GM23338 (cell line): ENCODE measurements around the gene BARX2. TPM values are rescaled to one million over a fixed set of nuclear protein-coding genes. Genes with fewer than 3 reads are reported as not detected.

ENCODE experiments used
- ATAC-seq: fragments of 200-7000 bp; cut with Tn5 transposase; 3 replicates; pipeline ENCODE4 v1.9.1; 2020
- DNase-seq: peaks from one replicate; pipeline ENCODE4 v3.0.0-alpha.2; 2015; ENCODE audit warnings: low spot score
- H2AFZ ChIP-seq: fragments of 200-600 bp; sonication (generic); 2 replicates; pipeline ENCODE4 v1.8.0; 2016; ENCODE audit warnings: antibody characterized with exemption, mild to moderate bottlenecking, moderate library complexity
- H3F3A ChIP-seq: fragments of 200-600 bp; sonication (generic); replicated peaks from 2 replicates; pipeline ENCODE4 v1.8.0; 2017; ENCODE audit warnings: antibody characterized with exemption, mixed run types, low read depth
- H3K27ac ChIP-seq: fragments of 200-600 bp; sonication (generic); 2 replicates; pipeline ENCODE4 v1.6.1; 2016; ENCODE audit warnings: low read depth
- H3K27me3 ChIP-seq: fragments of 200-600 bp; sonication (generic); 2 replicates; pipeline ENCODE4 v1.8.0; 2016; ENCODE audit warnings: mild to moderate bottlenecking, mixed run types, moderate library complexity; ENCODE audit not compliant: insufficient read depth
- H3K36me3 ChIP-seq: fragments of 200-600 bp; sonication (generic); 2 replicates; pipeline ENCODE4 v1.8.0; 2016; ENCODE audit warnings: mild to moderate bottlenecking; ENCODE audit not compliant: insufficient read depth
- H3K4me1 ChIP-seq: fragments of 200-600 bp; sonication (generic); 2 replicates; pipeline ENCODE4 v1.8.0; 2016; ENCODE audit warnings: mild to moderate bottlenecking, moderate library complexity; ENCODE audit not compliant: insufficient read depth
- H3K4me2 ChIP-seq: fragments of 200-600 bp; sonication (generic); 2 replicates; pipeline ENCODE4 v1.7.1; 2017; ENCODE audit warnings: mixed run types
- H3K4me3 ChIP-seq: fragments of 200-600 bp; sonication (generic); 2 replicates; pipeline ENCODE4 v1.6.1; 2016; ENCODE audit warnings: mixed run types
- H3K79me2 ChIP-seq: fragments of 200-600 bp; sonication (generic); replicated peaks from 2 replicates; pipeline ENCODE4 v1.8.0; 2017; ENCODE audit warnings: mild to moderate bottlenecking; ENCODE audit not compliant: insufficient read depth
- H3K9me2 ChIP-seq: fragments of 200-600 bp; sonication (generic); 2 replicates; pipeline ENCODE4 v1.8.0; 2017; ENCODE audit not compliant: insufficient read depth
- H4K20me1 ChIP-seq: fragments of 200-600 bp; sonication (generic); replicated peaks from 2 replicates; pipeline ENCODE4 v1.8.0; 2017; ENCODE audit warnings: mild to moderate bottlenecking; ENCODE audit not compliant: insufficient read depth
- H3K27ac Mint-ChIP-seq: 2 replicates; pipeline ENCODE4 v1.8.0; 2020; ENCODE audit warnings: inconsistent platforms, mild to moderate bottlenecking, moderate library complexity, mixed read lengths
- H3K27me3 Mint-ChIP-seq: 3 replicates; pipeline ENCODE4 v1.8.0; 2022; ENCODE audit warnings: low read depth, mild to moderate bottlenecking, moderate library complexity, mixed read lengths, inconsistent platforms; ENCODE audit not compliant: insufficient read depth, poor library complexity
- H3K36me3 Mint-ChIP-seq: 3 replicates; pipeline ENCODE4 v1.8.0; 2021; ENCODE audit warnings: low read depth, mild to moderate bottlenecking, inconsistent platforms, moderate library complexity, mixed read lengths
- H3K4me1 Mint-ChIP-seq: 3 replicates; pipeline ENCODE4 v1.8.0; 2020; ENCODE audit warnings: mild to moderate bottlenecking, inconsistent platforms, mixed read lengths
- H3K4me3 Mint-ChIP-seq: 3 replicates; pipeline ENCODE4 v1.8.0; 2021; ENCODE audit warnings: moderate library complexity, mild to moderate bottlenecking, inconsistent platforms, mixed read lengths
- H3K9me3 Mint-ChIP-seq: 3 replicates; pipeline ENCODE4 v1.8.0; 2020; ENCODE audit warnings: moderate library complexity, mild to moderate bottlenecking, inconsistent platforms, mixed read lengths
- CREB1 ChIP-seq: fragments of 250-450 bp; sonication (Bioruptor Pico); IDR thresholded peaks from 2 replicates; pipeline ENCODE4 v1.5.0; 2020; ENCODE audit warnings: low read depth, mild to moderate bottlenecking, moderate library complexity
- EZH2phosphoT487 ChIP-seq: fragments of 200-600 bp; sonication (generic); IDR thresholded peaks from one replicate; pipeline ENCODE4 v1.8.1; 2018; ENCODE audit warnings: antibody characterized with exemption; ENCODE audit not compliant: unreplicated experiment
- JUNB ChIP-seq: IDR thresholded peaks from one replicate; pipeline ENCODE4 v1.6.1; 2016; ENCODE audit warnings: antibody characterized with exemption; ENCODE audit not compliant: unreplicated experiment
- POLR2AphosphoS5 ChIP-seq: IDR thresholded peaks from 2 replicates; pipeline ENCODE4 v1.6.1; 2016; ENCODE audit warnings: antibody characterized with exemption, low read depth
- STAT1 ChIP-seq: IDR thresholded peaks from one replicate; pipeline ENCODE4 v1.6.1; 2016; ENCODE audit warnings: antibody characterized with exemption; ENCODE audit not compliant: unreplicated experiment
- ZNF114 ChIP-seq: fragments of 250-450 bp; sonication (Bioruptor Pico); IDR thresholded peaks from 2 replicates; pipeline ENCODE4 v1.5.0; 2020; ENCODE audit warnings: mild to moderate bottlenecking, moderate library complexity
- ZNF331 ChIP-seq: fragments of 250-450 bp; sonication (Bioruptor Pico); IDR thresholded peaks from 2 replicates; pipeline ENCODE4 v1.5.0; 2020; ENCODE audit warnings: low read depth, mild to moderate bottlenecking, moderate library complexity
- polyA plus RNA-seq: library from polyadenylated mRNA; unstranded; fragments of >200 nt; fragmentation: Nextera tagmentation; extraction: Ambion mirVana; gene quantifications from 2 replicates; pipeline ENCODE4 v1.2.1, GENCODE V29; 2016
- total RNA-seq: library from RNA; depleted of rRNA; stranded (reverse); fragments of >200 nt; shearing (Covaris generic); gene quantifications from 2 replicates; pipeline ENCODE4 v1.2.3, GENCODE V29; 2014
- TF ChIP-seq, protein P1 (sequence below): IDR thresholded peaks from one replicate; pipeline ENCODE4 v1.6.1; 2018; ENCODE audit warnings: antibody characterized with exemption; ENCODE audit not compliant: unreplicated experiment
- TF ChIP-seq, protein P2 (sequence below): IDR thresholded peaks from 2 replicates; pipeline ENCODE4 v1.6.1; 2016; ENCODE audit warnings: antibody characterized with exemption

The BARX2 gene
- total and polyA plus RNA-seq, 2 experiments from 2014 or later: not detected

DNA sequence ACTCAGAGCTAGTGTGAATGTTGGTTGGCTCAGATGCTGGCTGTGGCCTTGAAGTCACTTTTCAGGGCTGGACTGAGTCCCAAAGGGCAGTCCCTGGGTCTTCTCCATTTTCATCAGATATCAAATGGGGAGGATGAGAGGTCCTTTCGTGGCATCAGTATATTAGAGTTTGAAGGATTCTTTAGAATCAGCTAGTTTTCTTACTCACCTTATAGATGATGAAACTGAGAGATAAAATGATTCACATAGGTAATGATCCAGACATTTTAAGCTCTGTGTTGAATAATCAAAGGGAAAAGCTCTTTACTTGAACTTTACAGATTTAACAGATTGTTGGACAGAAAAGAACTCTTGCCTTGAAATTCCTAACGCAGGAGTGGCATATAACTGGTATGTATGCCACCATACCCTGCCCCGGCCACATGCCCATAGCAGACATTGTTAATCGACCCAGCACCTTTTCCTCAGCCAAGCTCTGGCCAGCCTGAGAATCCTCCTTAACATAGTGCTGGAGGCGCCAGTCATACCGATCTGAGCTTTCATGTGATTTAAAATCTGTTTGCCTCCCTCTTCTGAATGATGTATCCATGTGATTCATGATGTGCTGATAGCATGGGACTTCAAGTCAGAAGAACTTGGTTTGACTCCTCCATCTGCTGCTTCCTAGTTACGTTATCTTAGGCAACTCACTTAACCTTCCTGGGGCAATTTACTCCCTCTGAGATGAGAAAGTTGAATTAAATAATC is 60.0 kb downstream of the BARX2 start (continued):
- TF ChIP-seq, protein P1, sequence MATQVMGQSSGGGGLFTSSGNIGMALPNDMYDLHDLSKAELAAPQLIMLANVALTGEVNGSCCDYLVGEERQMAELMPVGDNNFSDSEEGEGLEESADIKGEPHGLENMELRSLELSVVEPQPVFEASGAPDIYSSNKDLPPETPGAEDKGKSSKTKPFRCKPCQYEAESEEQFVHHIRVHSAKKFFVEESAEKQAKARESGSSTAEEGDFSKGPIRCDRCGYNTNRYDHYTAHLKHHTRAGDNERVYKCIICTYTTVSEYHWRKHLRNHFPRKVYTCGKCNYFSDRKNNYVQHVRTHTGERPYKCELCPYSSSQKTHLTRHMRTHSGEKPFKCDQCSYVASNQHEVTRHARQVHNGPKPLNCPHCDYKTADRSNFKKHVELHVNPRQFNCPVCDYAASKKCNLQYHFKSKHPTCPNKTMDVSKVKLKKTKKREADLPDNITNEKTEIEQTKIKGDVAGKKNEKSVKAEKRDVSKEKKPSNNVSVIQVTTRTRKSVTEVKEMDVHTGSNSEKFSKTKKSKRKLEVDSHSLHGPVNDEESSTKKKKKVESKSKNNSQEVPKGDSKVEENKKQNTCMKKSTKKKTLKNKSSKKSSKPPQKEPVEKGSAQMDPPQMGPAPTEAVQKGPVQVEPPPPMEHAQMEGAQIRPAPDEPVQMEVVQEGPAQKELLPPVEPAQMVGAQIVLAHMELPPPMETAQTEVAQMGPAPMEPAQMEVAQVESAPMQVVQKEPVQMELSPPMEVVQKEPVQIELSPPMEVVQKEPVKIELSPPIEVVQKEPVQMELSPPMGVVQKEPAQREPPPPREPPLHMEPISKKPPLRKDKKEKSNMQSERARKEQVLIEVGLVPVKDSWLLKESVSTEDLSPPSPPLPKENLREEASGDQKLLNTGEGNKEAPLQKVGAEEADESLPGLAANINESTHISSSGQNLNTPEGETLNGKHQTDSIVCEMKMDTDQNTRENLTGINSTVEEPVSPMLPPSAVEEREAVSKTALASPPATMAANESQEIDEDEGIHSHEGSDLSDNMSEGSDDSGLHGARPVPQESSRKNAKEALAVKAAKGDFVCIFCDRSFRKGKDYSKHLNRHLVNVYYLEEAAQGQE: no peak
- no peak for TF ChIP-seq CREB1 (CRISPR knock-in tag)
- no peak for TF ChIP-seq ZNF114 (CRISPR knock-in tag)
- no peak for TF ChIP-seq JUNB
- TF ChIP-seq POLR2AphosphoS5: no peak
- TF ChIP-seq EZH2phosphoT487: no peak
- TF ChIP-seq, protein P2, sequence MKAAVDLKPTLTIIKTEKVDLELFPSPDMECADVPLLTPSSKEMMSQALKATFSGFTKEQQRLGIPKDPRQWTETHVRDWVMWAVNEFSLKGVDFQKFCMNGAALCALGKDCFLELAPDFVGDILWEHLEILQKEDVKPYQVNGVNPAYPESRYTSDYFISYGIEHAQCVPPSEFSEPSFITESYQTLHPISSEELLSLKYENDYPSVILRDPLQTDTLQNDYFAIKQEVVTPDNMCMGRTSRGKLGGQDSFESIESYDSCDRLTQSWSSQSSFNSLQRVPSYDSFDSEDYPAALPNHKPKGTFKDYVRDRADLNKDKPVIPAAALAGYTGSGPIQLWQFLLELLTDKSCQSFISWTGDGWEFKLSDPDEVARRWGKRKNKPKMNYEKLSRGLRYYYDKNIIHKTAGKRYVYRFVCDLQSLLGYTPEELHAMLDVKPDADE: no peak
- no peak for TF ChIP-seq ZNF331

DNA sequence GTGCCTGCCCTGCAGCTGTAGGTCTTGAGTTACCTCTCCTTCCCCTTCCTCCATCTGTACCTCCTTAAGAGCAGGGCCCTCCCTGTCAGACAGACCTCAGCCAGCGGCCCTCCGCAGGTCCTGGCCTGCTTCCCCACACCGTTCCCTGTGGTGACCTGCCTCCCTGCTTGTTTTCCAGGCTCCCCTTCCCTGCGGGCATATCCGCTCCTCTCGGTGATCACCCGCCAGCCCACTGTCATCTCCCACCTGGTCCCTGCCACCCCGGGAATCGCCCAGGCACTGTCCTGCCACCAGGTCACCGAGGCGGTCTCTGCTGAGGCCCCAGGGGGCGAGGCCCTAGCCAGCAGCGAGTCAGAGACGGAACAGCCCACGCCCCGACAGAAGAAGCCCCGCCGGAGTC is 60.9 kb downstream of the BARX2 start:
- Histone ChIP-seq H3K4me3 (no peak overlapping the region), H4K20me1 (no peaks in the 10 kb centered on the region), H3K4me1 (no peaks in the 10 kb centered on the region), H3K9me2 (peaks cover 4% of the 10 kb centered on the region; the same call in 1 of the 2 replicates), H3K27me3 (no peaks in the 10 kb centered on the region), H3K36me3 (no peaks in the 10 kb centered on the region), H3K79me2 (no peaks in the 10 kb centered on the region), H3K27ac (no peak overlapping the region), H2AFZ (no peak overlapping the region), H3F3A (no peaks in the 10 kb centered on the region), H3K4me2 (no peak overlapping the region)
- H3K9me3 Mint-ChIP-seq: peaks cover 12% of the 10 kb centered on the region; the same call in 2 of the 3 replicates
- H3K4me3 Mint-ChIP-seq: no peak overlapping the region
- H3K27ac Mint-ChIP-seq: no peak overlapping the region
- no peak for DNase-seq
- peaks cover 8% of the 10 kb centered on the region; the same call in 1 of the 3 replicates for H3K4me1 Mint-ChIP-seq
- H3K36me3 Mint-ChIP-seq: peaks cover 6% of the 10 kb centered on the region; the same call in 2 of the 3 replicates
- ATAC-seq: no peak
- H3K27me3 Mint-ChIP-seq: peaks cover 8% of the 10 kb centered on the region
- TF ChIP-seq ZNF114 (CRISPR knock-in tag) (no peak), POLR2AphosphoS5 (no peak), CREB1 (CRISPR knock-in tag) (no peak), STAT1 (no peak), JUNB (no peak)
- TF ChIP-seq, protein P1: no peak
